Measurements from ENCODE around the gene MYO3B. TPM values are rescaled to one million over a fixed set of nuclear protein-coding genes. Genes with fewer than 3 reads are reported as not detected.

MYO3B gene
- polyA plus RNA-seq, 1 of the 3 experiments (the other 2 are of a cell fraction): not detected

DNA sequence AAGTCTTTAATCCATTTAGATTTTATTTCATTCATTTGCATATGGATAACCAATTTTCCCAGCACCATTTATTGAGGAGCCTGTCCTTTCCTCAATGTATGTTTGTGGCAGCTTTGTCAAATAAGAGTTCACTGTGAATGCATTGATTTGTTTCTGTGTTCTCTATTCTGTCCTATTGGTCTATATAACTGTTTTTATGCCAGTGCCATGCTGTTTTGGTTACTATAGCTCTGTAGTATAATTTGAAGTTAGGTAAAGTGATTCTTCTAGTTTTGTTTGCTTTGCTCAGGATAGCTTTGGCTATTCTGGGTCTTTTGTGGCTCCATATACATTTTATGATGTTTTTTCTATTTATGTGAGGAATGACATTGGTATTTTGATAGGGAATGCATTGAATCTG is 7.4 kb downstream of the MYO3B start (continued):
- TF ChIP-seq, protein P1, sequence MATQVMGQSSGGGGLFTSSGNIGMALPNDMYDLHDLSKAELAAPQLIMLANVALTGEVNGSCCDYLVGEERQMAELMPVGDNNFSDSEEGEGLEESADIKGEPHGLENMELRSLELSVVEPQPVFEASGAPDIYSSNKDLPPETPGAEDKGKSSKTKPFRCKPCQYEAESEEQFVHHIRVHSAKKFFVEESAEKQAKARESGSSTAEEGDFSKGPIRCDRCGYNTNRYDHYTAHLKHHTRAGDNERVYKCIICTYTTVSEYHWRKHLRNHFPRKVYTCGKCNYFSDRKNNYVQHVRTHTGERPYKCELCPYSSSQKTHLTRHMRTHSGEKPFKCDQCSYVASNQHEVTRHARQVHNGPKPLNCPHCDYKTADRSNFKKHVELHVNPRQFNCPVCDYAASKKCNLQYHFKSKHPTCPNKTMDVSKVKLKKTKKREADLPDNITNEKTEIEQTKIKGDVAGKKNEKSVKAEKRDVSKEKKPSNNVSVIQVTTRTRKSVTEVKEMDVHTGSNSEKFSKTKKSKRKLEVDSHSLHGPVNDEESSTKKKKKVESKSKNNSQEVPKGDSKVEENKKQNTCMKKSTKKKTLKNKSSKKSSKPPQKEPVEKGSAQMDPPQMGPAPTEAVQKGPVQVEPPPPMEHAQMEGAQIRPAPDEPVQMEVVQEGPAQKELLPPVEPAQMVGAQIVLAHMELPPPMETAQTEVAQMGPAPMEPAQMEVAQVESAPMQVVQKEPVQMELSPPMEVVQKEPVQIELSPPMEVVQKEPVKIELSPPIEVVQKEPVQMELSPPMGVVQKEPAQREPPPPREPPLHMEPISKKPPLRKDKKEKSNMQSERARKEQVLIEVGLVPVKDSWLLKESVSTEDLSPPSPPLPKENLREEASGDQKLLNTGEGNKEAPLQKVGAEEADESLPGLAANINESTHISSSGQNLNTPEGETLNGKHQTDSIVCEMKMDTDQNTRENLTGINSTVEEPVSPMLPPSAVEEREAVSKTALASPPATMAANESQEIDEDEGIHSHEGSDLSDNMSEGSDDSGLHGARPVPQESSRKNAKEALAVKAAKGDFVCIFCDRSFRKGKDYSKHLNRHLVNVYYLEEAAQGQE (IDR thresholded peaks at IDR 0.05; ENCODE audit: low read depth, low read length): no peak
- no peak for TF ChIP-seq IRF3 (IDR thresholded peaks at IDR 0.05; ENCODE audit: low read depth, low read length)

DNA sequence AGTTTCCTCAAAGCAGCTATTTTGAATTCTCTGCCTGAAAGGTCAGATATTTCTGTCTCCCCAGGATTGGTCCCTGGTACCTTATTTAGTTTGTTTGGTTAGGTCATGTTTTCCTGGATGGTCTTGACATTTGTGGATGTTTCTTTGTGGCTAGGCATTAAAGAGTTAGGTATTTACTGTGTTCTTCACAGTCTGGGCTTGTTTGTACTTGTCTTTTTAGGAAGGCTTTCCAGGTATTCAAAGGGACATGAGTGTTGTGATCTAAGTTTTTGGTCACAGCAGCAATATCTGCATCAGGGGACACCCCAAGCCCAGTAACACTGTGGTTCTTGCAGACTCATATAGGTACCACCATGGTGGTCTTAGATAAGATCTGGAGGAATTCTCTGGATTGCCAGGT is 11.8 kb downstream of the MYO3B start:
- Histone ChIP-seq H3K9me3 (peaks cover 7% of the 10 kb centered on the region; the same call in 1 of the 2 replicates), H4K20me1 (ENCODE audit: insufficient read depth) (no peaks in the 10 kb centered on the region), H3K27me3 (ENCODE audit: insufficient read depth) (no peaks in the 10 kb centered on the region), H3K79me2 (ENCODE audit: insufficient read depth) (no peaks in the 10 kb centered on the region), H3K4me3 (ENCODE audit: low read depth in 2 of 2, low read length in 1 of 2) (no peak overlapping the region), H3K27ac (ENCODE audit: low read depth in 2 of 2, low read length in 1 of 2) (no peak overlapping the region), H3K4me1 (ENCODE audit: control insufficient read depth in 1 of 2, insufficient read depth in 2 of 2, low read depth in 1 of 2, low read length in 1 of 2) (no peaks in the 10 kb centered on the region), H3K4me2 (no peak overlapping the region), H3K9me2 (no peaks in the 10 kb centered on the region), H2AFZ (ENCODE audit: low read depth) (no peak overlapping the region), H3K36me3 (replicated peaks in 1 of 2; ENCODE audit: control insufficient read depth in 1 of 2, insufficient read depth in 2 of 2, low read length in 1 of 2) (no peaks in the 10 kb centered on the region), H3F3A (replicated peaks; ENCODE audit: insufficient read depth) (peaks cover 5% of the 10 kb centered on the region), H3K9ac (no peak overlapping the region)
- ChIA-PET CTCF (no interaction called here), POLR2A (no interaction called here)
- DNase-seq: no peak
- TF ChIP-seq FOXJ3 (CRISPR knock-in tag; IDR thresholded peaks at IDR 0.05): no peak
- TF ChIP-seq, protein P1 (IDR thresholded peaks at IDR 0.05; ENCODE audit: low read depth, low read length): no peak
- TF ChIP-seq IRF3 (IDR thresholded peaks at IDR 0.05; ENCODE audit: low read depth, low read length): no peak
- no peak for TF ChIP-seq RXRA (IDR thresholded peaks at IDR 0.05; ENCODE audit: borderline replicate concordance, low read depth)
- TF ChIP-seq FOXM1 (IDR thresholded peaks at IDR 0.05; ENCODE audit: low read depth): no peak
- no peak for TF ChIP-seq JUND (IDR thresholded peaks at IDR 0.05)
- TF ChIP-seq, protein P2, sequence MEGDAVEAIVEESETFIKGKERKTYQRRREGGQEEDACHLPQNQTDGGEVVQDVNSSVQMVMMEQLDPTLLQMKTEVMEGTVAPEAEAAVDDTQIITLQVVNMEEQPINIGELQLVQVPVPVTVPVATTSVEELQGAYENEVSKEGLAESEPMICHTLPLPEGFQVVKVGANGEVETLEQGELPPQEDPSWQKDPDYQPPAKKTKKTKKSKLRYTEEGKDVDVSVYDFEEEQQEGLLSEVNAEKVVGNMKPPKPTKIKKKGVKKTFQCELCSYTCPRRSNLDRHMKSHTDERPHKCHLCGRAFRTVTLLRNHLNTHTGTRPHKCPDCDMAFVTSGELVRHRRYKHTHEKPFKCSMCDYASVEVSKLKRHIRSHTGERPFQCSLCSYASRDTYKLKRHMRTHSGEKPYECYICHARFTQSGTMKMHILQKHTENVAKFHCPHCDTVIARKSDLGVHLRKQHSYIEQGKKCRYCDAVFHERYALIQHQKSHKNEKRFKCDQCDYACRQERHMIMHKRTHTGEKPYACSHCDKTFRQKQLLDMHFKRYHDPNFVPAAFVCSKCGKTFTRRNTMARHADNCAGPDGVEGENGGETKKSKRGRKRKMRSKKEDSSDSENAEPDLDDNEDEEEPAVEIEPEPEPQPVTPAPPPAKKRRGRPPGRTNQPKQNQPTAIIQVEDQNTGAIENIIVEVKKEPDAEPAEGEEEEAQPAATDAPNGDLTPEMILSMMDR (IDR thresholded peaks at IDR 0.05): no peak
- TF ChIP-seq, protein P3, sequence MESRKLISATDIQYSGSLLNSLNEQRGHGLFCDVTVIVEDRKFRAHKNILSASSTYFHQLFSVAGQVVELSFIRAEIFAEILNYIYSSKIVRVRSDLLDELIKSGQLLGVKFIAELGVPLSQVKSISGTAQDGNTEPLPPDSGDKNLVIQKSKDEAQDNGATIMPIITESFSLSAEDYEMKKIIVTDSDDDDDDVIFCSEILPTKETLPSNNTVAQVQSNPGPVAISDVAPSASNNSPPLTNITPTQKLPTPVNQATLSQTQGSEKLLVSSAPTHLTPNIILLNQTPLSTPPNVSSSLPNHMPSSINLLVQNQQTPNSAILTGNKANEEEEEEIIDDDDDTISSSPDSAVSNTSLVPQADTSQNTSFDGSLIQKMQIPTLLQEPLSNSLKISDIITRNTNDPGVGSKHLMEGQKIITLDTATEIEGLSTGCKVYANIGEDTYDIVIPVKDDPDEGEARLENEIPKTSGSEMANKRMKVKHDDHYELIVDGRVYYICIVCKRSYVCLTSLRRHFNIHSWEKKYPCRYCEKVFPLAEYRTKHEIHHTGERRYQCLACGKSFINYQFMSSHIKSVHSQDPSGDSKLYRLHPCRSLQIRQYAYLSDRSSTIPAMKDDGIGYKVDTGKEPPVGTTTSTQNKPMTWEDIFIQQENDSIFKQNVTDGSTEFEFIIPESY (IDR thresholded peaks at IDR 0.05; ENCODE audit: borderline replicate concordance, low read depth): no peak
- TF ChIP-seq GATA2 (CRISPR knock-in tag; IDR thresholded peaks at IDR 0.05): no peak
- no peak for TF ChIP-seq RFX5 (IDR thresholded peaks at IDR 0.05; ENCODE audit: low read length)
- TF ChIP-seq NRF1 (IDR thresholded peaks at IDR 0.05; ENCODE audit: low read depth, low read length): no peak
- no peak for TF ChIP-seq TCF12 (IDR thresholded peaks at IDR 0.05)
- TF ChIP-seq USF1 (IDR thresholded peaks at IDR 0.05; ENCODE audit: borderline replicate concordance, low read depth): no peak
- no peak for TF ChIP-seq POLR2AphosphoS5 (IDR thresholded peaks at IDR 0.05; ENCODE audit: low read depth, low read length)
- TF ChIP-seq MXI1 (IDR thresholded peaks at IDR 0.05; ENCODE audit: low read depth, low read length): no peak
- no peak for TF ChIP-seq FOSL2 (IDR thresholded peaks at IDR 0.05; ENCODE audit: borderline replicate concordance, low read depth)
- TF ChIP-seq TAF1 (IDR thresholded peaks at IDR 0.05; ENCODE audit: borderline replicate concordance, low read depth, low read length): no peak

Measured in SK-N-SH (cell line).